GM19397 (cell line): ENCODE results near the gene MINDY4B.
A peak's percentile ranks its signal among the peaks of the same experiment; 100 is the strongest.

ENCODE experiments used
- ATAC-seq: cut with Tn5 transposase; IDR thresholded peaks from one replicate; pipeline ENCODE4 v1.9.1; 2021; ENCODE audit warnings: mild to moderate bottlenecking, moderate library complexity; ENCODE audit not compliant: unreplicated experiment

The MINDY4B gene

DNA sequence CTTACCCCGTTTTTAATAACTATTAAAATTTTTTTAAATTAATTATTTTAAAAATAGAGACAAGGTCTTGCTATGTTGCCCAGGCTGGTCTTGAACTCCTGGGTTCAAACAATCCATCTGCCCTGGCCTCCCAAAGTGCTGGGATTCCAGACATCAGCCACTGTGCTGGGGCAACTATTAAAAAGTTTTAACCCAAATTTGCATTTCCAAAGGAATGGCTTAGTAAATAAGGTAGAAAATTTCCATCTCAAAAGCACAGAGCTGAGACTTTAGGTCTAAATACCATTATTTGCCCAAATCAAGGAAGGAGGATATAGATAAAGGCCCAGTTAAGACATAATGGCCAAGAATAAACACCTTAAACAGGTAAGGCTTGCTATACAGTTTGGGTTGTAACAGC, 56.4 kb downstream of the MINDY4B start:
- ATAC-seq, result no peak

DNA sequence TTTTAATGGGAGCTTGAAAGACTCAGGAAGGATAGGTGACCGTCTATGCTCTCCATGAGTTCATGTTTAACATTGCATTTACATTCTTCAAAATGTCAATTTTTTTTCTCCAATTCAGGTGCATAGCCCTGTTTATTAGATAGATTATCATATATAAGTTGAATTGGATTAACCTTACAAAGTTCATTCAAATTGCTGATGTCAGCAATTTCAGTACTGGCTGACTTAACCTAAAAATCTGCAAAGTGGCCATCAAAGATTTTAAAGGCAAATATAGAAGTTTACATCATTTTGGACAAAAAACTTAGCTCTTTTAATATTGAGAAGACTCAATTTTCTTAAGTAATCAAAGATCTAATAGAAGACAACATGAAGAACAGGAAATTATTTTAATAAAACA, 57.8 kb downstream of the MINDY4B start:
- ATAC-seq, result no peak

DNA sequence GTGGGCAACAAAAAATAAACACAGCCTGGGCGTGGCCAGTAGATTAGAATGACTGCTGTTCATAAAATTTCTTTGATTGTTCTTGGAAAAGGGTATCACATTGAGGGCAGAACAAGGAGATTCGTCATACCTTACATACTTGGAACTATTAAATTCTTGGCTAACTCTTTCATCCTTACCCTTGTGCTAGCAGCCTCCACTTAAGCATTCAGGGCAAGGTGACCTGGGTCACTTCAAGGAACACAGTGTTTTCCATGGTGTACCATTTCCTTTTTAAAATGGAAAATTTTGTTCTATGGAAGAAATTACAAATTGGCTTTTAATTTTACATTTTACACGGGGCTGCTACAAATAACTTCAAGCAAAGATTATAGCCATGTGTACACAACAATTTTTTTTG, 60.8 kb downstream of the MINDY4B start:
- ATAC-seq, result no peak

DNA sequence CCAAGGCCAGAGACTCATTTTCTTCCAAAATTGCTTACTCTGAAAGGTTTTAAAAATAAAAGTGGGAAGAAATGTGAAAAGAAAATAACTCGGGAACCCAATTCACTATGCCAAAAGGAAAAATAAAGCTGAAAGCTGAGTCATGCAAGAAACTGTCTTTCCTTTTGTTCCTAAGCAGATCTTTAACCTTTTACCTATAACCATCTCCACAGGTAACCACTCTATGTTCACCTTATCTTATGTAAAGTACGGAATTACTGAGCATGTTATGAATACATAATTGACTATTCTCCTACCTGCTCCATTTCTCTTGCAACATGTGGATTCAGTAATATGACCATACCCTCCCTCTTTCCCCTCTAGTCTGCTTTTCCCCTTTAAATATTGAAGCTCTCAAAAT, 62.0 kb downstream of the MINDY4B start:
- no peak for ATAC-seq

DNA sequence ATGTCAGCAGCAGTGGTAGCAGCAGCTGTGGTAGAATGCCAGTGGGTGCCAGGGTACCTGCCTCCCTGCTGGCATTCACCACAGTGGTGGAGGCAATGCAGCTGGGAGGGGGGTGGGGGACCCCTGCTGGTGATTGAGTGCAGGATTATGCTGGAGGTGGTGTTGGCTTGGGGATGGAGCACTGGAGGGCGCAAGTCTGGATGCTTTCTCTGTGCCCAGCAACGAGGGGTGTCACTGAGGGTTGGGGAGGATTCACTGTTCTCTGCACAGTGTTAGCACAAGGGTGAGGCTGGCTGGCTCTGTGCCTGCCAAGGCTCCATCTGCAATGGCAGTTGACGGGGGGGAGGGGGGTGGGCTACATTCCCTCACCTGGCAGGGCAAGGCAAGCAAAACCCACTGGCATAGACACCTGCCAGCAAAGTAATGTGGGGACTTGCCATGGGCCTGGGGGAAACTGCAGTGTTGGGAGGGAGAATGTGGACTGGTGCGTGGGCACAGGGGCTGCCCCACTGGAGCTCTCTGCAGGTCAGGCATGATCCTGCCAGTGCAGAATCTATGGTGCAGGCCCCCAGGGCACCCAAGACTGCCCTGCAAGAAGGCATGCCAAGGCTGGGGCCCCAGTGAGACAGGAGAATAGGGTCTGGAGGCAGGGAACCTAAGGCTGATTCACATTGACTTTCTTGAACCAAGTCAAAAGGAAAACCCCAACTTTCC, 64.3 kb downstream of the MINDY4B start:
- ATAC-seq, result no peak

DNA sequence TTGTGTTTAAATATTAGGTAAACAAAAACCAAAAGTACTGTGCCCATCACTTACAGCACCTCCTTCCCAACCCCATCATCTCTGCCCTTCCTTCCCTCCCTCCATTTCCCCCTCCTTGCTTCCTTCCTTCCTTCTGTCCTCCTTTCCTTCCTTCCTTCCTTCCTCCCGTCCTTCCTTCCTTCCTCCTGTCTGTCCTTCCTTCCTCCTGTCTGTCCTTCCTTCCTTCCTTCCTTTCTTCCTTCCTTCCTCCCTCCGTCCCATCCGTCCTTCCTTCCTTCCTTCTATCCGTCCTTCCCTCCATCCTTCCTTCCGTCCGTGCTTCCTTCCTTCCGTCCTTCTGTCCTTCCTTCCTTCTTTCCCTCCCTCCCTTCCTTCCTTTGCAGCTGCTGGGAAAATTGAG, 74.5 kb downstream of the MINDY4B start:
- ATAC-seq, result no peak

DNA sequence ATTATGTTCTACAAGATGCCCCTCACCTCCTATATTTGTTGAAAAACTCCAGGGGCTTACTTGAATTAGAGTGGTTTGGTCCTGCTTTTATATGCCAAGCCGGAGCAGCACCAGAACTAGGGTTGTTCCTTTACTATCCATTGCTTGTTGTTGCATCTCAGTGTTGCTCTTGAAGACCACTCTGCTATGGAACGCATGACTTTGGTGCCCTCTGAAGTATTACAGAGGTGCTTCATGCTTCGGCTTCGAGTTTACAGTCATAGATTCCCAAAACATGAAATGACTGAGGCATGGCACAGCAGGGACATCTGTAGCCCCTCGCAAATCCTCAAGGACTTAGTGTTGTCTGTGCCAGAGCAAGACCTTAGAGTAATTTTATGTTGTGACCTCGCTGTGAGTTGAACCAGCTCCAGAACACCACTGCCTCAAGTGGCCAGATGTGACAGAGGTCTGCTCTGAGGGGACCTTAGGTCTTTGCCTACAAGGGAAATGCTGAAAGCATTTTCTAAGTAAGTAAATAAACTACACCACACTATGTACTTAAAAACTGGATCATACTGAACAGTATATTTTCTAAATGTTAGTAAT, 75.1 kb downstream of the MINDY4B start:
- ATAC-seq, result peak; percentile 50

DNA sequence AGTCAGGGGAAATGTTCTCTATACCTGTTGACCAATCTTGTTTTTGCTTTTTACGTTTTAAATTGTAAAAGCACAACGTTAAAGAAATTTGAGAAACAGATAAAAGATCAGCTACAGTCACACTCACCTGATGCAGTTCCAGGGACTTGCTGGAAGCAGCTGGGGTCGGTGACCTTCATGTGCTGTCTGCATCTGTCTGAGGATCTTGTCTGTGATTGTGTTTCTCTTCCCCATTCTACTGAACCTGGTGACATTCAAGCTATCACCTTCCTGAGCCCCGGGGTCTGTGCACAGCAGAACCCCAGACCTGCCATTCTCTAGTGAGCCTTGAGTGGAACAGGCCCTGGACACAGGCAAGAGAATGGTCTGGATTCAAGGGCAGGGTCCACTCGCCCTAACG, 75.8 kb downstream of the MINDY4B start:
- no peak for ATAC-seq

DNA sequence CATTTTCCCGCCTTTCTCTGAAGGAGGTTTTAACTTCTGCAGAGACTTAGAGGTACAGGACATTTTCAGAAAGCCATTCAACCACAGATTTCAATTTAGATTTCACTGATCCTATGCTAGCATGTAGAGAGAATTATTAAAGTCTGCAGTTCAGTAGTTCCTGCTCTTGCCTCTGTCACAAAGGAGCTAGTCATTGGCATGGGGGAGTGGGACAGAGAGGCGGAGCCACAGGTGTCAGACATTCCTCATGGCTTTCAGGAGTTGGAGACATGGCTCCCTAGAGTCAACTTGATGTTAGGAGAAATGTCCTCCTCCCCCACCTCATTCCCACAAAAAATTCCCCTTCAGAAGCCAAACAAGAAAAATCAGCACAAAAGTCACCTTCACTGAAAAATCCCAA, 76.2 kb downstream of the MINDY4B start:
- ATAC-seq, result no peak

DNA sequence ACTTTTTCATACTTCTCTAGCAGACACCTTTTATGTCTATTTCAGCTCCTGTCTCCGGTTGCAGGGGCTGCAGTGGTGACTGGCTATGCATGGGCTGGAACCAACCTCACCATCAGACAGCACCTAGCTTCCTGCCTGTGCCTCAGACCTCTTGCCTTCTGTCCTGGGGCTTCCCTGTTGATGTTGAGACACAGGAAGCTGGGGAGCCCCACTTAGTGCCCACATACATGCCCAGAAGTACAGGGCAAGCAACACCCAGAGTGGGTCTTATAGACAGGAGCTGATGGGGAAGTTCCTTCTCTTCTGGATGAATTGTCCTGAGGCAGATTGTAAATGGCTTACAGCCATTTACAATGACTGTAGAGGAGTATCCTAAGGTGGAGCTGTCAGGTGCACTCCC, 77.0 kb downstream of the MINDY4B start:
- no peak for ATAC-seq

DNA sequence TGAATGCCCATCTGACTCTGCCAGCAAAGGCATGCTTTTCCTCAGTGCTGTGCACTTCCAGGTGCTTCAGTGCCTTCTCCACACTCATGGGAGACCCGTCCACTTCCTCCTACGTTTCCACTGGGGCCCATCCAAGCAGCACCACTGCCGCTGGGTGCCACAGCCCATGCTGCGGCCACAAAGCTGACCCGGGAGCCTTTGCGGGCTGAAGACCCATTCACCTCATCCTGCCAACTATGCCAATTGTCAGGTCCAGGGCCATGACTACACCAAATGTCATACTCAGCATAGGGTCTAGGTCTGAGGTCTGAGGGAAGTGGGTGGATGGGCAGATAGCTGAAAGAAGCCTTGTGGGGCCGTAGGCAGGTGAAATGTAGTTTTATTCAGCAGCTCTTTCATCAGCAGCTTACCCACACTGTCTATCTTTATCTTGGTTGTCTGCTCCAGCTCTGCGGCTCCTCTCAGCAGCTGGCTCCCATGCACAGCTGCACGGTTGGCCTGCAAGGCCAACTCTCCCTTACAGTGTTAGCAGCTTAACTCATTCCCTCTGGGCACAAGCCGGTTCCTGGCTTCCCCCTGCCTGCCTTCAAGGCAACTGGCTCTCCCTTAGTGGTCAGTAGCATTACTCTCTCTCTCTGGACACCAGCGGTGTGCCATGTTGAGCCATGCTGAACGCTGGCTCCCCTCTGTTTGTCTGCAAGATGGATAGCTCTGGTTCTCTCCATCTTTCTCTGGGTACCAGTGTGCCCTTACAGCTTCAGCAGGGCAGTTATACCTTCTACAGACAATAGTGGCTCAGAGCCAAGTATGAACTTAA, 78.6 kb downstream of the MINDY4B start:
- ATAC-seq, result no peak

DNA sequence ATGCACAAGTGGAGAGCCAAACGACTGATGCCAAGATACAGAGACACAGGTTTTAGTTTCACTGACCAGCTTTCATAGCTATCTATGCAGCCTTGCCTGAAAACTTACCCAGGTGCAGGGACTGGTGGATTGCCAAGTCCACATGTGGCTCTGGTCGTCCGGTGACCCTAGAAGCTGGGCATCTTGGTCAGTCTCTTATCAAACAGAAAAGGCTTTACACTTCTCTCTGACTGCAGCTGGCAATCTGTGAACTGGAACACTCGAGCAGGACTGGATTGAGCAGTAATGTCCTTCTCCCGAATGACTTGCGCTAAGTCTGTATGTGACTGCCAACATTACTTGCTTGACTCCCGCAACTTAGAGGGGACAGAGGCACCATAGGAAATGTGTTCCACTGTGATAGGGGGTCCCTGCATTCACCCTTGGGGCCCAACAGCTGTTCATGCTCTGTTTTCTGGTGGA, 79.3 kb downstream of the MINDY4B start:
- ATAC-seq, result no peak

DNA sequence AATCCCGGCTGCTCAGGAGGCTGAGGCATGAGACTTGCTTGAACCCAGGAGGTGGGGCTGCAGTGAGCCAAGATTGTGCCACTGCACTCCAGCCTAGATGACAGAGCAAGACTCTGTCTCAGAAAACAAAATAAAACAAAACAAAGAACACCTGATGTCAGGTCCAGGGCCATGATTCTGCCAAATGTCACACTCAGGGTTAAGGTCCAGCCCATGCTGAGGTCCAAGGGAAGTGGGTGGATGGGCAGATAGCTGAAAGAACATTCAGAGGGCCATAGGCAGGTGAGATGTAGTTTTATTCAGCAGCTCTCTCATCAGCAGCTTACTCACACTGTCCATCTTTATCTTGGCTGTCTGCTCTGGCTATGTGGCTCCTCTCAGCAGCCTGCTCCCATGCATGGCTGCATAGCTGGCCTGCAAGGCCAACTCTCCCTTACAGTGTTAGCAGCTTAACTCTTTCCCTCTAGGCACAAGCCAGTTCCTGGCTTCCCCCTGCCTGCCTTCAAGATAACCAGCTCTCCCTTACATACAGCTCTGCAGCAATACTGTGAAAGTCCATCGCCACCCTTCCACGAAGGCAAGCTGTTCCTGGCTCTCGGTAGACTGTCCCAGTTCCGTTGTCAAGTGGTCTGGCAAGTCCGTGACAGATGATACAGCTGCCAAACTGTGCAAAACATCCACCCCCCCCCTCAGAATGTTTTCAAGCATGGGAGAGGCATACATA, 79.9 kb downstream of the MINDY4B start:
- ATAC-seq, result no peak

DNA sequence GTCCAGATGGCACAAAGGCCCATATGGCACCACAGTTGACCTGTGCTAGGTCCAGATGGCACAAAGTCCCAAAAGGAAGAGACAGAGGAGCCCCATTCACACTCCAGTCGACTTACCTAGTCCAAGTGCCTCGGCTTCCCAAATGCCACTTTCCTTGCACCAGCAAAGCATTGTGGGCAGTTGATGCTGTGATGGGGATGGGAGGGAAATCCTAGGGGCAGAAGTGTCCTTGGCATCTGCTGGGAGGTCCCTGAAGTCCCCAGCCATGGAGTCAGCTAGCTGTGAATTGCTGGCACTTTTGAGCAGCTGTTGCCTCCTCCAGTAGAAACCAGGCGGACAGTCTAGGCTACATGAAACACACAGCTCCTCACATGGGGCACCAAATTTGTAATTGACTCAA, 82.0 kb downstream of the MINDY4B start:
- no peak for ATAC-seq

DNA sequence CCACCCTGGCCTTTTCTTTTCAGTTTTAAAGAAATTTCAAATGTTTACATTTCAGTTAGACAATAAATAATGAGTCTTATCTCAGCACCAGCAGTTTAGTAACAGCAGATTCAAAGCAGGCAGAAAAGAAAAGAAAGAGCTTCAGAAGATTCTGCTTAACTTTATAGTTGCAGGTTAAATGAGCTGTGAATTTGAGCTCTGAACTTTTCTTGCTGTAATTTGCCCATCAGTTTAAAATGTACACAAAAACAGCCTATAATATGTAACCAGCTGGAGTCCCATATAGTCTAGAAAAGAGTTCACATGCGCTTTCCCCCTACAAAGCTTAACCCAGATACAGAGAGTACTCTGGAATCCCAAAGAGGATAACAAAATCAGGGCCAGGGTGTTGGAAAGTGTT, 82.6 kb downstream of the MINDY4B start:
- ATAC-seq, result no peak
